GM12874 (cell line): Measurements from ENCODE around the gene NKD1.

Experiments
- TF ChIP-seq, protein P1 (sequence below): IDR thresholded peaks from 2 replicates; pipeline ENCODE4 v1.5.1; 2011; ENCODE audit warnings: low read depth, mild to moderate bottlenecking, control low read depth, low read length, moderate library complexity; ENCODE audit not compliant: insufficient read depth

The NKD1 gene

DNA sequence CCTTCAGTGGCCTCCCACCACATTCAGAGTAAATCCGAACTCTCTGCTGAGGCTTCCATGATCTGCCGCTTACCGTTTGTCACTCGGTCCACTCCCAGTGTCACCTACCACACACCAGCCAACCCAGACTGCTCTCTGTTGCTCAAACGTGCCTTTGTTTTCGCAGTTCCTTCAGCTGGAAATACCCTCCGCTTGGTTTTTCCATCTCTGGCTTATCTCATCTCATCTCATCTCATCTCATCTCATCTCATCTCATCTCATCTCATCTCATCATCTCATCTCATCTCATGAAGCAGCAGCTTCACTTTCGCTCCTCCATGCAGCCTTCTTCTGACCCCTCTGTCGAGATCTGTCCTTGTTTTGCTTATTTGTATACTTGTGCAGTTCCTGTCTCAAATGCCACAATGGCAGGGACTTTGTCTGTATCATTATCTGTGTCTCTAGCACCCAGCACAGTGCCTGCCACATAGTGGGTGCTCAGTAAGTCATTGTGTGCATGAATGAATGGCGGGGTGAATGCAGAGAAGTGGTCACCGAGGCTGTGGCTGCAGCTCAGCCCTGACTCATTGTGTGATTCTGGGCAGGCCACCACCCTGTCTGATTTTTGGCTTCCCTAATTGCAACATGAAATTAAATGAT lies 136.7 kb downstream of the NKD1 start:
- TF ChIP-seq, protein P1, sequence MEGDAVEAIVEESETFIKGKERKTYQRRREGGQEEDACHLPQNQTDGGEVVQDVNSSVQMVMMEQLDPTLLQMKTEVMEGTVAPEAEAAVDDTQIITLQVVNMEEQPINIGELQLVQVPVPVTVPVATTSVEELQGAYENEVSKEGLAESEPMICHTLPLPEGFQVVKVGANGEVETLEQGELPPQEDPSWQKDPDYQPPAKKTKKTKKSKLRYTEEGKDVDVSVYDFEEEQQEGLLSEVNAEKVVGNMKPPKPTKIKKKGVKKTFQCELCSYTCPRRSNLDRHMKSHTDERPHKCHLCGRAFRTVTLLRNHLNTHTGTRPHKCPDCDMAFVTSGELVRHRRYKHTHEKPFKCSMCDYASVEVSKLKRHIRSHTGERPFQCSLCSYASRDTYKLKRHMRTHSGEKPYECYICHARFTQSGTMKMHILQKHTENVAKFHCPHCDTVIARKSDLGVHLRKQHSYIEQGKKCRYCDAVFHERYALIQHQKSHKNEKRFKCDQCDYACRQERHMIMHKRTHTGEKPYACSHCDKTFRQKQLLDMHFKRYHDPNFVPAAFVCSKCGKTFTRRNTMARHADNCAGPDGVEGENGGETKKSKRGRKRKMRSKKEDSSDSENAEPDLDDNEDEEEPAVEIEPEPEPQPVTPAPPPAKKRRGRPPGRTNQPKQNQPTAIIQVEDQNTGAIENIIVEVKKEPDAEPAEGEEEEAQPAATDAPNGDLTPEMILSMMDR: no peak

DNA sequence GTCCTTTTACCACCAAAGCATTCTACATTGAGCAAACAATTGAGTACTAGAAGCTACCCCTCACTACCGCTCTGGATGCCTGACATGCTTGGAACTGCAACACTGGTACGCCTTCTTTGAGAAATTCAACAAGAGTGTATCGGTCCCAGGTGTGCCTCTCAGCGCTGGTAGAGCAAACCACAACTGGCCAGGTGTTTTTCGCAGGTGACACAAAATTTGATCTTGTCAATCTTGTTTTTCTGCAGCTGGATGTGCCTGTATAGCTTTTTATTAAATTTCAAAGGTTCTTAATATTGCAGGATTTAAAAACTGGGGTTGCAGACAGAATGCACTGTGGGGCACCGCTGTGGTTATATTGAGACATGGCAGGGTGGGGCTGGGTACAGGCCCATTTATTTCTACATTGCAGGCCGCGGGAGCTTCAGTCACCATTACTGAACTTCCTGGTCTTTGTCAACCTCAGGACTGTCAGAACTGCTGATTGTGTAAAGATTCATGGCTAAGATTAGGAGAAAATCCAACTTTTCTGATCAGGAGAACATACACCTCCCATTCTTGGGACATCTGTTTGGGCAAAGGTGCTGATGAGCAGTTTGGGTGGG lies 137.4 kb downstream of the NKD1 start:
- TF ChIP-seq, protein P1: no peak

DNA sequence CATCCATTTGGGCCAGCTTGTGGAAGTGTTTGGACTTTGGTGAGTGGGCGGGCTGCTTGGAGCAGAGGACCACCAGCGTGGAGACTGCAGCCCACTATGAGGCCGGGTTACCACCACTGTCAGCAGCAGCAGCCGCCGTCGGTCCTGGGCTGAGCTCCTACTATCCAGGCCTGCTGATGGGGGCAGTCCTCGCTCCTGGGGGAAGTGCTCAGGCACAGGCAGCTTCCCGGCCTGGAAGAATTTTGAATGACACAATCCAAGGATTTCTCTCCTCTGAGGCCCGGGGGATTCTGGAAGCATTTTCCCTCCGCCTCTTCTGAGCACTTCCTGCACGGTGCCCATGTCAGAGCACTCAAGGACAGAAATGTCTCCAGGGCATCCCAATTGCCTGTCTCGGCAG lies 139.9 kb downstream of the NKD1 start:
- TF ChIP-seq, protein P1: no peak

DNA sequence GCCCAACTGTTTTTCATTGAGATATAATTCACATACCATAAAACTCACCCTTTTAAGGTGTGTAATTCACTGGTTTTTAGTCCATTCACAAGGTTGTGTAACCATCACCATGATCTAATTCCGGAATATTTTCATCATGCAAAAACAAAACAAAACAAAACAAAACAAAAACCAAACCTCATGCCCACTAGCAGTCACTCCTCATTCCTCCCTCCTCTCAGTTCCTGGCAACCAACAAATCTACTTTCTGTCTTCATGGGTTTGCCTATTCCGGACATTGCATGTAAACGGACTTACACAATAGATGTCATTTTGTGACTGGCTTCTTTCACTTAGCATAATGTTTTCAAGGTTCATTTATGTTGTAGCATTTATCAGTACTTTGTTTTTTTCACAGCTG lies 140.7 kb downstream of the NKD1 start:
- TF ChIP-seq, protein P1: no peak

DNA sequence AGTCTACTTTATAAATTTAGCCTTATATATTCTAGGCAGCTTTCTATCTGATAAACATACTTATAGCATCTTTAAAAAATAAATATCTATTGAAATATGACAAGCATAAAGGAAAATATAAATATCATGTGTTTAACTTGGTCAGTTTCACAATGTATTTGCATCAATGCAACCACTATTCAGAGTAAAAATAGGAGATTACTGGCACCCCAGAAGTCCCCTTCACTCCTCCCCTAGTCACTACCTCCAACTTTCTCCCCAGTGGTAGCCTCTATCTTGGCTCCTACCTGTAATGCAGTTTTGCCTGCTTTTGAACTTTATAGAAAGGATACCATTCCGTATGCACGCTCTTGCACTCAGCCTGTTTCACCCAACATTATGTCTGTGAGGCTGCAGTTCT lies 142.0 kb downstream of the NKD1 start:
- TF ChIP-seq, protein P1: no peak

DNA sequence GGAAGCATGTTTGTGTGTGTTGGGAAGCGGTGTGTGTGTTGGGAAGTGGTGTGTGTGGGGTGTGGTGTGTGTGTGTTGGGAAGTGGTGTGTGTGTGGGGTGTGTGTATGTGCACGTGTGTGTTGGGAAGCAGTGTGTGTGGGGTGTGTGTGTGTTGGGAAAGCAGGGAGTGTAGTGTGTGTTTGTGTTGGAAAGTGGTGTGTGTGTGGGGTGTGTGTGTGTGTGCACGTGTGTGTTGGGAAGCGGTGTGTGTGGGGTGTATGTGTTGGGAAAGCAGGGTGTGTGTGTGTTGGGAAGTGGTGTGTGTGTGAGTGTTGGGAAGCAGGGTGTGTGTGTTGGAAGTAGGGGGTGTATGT lies 144.4 kb downstream of the NKD1 start:
- TF ChIP-seq, protein P1: no peak

DNA sequence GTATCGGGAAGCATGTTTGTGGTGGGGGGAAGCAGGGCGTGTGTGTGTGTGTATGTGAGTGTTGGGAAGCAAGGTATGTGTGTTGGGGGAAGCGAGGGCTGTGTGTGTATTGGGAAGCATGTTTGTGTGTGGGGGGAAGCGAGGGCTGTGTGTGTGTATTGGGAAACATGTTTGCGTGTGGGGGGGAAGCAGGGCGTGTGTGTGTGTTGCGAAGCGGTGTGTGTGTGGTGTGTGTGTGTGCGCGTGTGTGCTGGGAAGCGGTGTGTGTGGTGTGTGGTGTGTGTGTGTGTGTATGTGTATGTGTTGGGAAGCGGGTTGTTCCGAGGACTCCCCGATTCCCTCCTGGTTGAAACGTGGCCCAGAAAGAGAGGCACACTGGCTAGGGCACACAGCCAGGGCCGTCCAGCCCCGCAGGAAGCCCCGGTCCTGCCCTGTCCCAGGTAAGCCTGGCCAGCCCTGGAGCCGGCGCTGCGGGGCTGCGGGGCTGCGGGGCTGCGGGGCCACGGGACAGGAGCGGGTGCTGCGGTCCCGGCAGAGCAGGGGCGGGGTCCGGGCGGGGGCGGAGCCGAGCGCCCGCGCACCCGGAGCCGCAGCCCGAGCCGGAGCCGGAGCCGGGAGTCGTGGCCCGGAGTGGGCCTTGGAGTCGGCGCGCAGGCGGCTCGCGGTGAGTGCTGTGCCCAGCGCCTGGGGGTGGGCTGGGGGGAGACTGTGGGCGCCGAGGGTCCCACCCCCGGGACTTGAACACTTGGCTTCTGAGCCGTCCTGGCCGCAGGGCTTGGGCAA lies 145.0 kb downstream of the NKD1 start, which contains the start of gene NOD2:
Gene NOD2, plus strand, starts transcription at position 608 of the 783 bp plus-strand sequence. CDS start 5,890 bp downstream, outside the sequence.
- TF ChIP-seq, protein P1: no peak
